Activated CD8-positive, alpha-beta memory T cell treated with anti-CD3 and anti-CD28 coated beads, Interleukin-2, amount 50 U/mL, for 4 hours (primary cell): ENCODE results near the gene SEMA5A.

Source experiments
- DNase-seq: peaks from one replicate; pipeline ENCODE4 v3.0.0-alpha.2; 2020

SEMA5A gene

GRCh38 chr5:9045946-9046345 lies 499.9 kb downstream of the SEMA5A start:
- DNase-seq = no peak

- DNase-seq = no peak
Observed at GRCh38 chr5:9042241-9042640, 503.6 kb downstream of the SEMA5A start.

GRCh38 chr5:9040475-9040874 lies 505.4 kb downstream of the SEMA5A start:
- DNase-seq = no peak

GRCh38 chr5:9037048-9037447 lies 508.8 kb downstream of the SEMA5A start:
- no peak for DNase-seq

- no peak for DNase-seq
Observed at GRCh38 chr5:9035346-9035745, 510.5 kb downstream of the SEMA5A start.

GRCh38 chr5:9034649-9035048 lies 511.2 kb downstream of the SEMA5A start:
- DNase-seq = no peak

GRCh38 chr5:9033524-9033923 lies 512.4 kb downstream of the SEMA5A start:
- no peak for DNase-seq

- no peak for DNase-seq
Observed at GRCh38 chr5:9025942-9026341, 519.9 kb downstream of the SEMA5A start.

GRCh38 chr5:9020996-9021395 lies 524.9 kb downstream of the SEMA5A start:
- DNase-seq = no peak

- DNase-seq = no peak
Observed at GRCh38 chr5:9015937-9016270, 530.0 kb downstream of the SEMA5A start.

GRCh38 chr5:9015260-9015936 lies 530.5 kb downstream of the SEMA5A start:
- DNase-seq = no peak

GRCh38 chr5:9013147-9013546 lies 532.7 kb downstream of the SEMA5A start:
- no peak for DNase-seq

- DNase-seq = no peak
Observed at GRCh38 chr5:9009931-9010651, 535.8 kb downstream of the SEMA5A start.

GRCh38 chr5:8997542-8998070 lies 548.3 kb downstream of the SEMA5A start:
- DNase-seq = no peak

GRCh38 chr5:8993031-8993430 lies 552.8 kb downstream of the SEMA5A start:
- no peak for DNase-seq
